H1 (cell line): ENCODE results near the gene ASB1. TPM values are rescaled to one million over a fixed set of nuclear protein-coding genes. Genes with fewer than 3 reads are reported as not detected.

Experiments used
- CBX8 ChIP-seq: fragments of 300-800, 300-1000 bp; sonication (generic); IDR thresholded peaks from 2 replicates; pipeline ENCODE4 v1.7.1; 2016; ENCODE audit warnings: low read depth, low read length, borderline replicate concordance
- HDAC2 ChIP-seq, 2 experiments: fragments of 300-600 bp in 1 of 2; sonication (generic) in 1 of 2; IDR thresholded peaks; 2 replicates each; pipeline ENCODE4 v1.6.1; 2011 to 2012; ENCODE audit warnings: low read depth in 2 of 2, low read length in 2 of 2, mild to moderate bottlenecking in 2 of 2, moderate library complexity in 2 of 2, borderline replicate concordance in 1 of 2, inconsistent platforms in 1 of 2
- SAP30 ChIP-seq: fragments of 300-600 bp; sonication (generic); IDR thresholded peaks from 2 replicates; pipeline ENCODE4 v1.7.1; 2012; ENCODE audit warnings: low read length, moderate library complexity, mild to moderate bottlenecking, inconsistent platforms; ENCODE audit not compliant: insufficient read depth, insufficient replicate concordance
- SIX5 ChIP-seq: IDR thresholded peaks from 2 replicates; pipeline ENCODE4 v1.6.1; 2011; ENCODE audit warnings: mild to moderate bottlenecking, low read depth, low read length
- SP1 ChIP-seq: IDR thresholded peaks from 2 replicates; pipeline ENCODE4 v1.6.1; 2011; ENCODE audit warnings: low read depth, low read length
- SRF ChIP-seq: IDR thresholded peaks from 2 replicates; pipeline ENCODE4 v1.6.1; 2011; ENCODE audit warnings: mild to moderate bottlenecking, low read depth, low read length, moderate library complexity
- TEAD4 ChIP-seq: IDR thresholded peaks from 2 replicates; pipeline ENCODE4 v1.6.1; 2012; ENCODE audit warnings: low read depth, low read length, inconsistent platforms, mixed read lengths
- polyA plus RNA-seq, 7 experiments: library from polyadenylated mRNA; depleted of rRNA in 3 of 7; stranded (reverse) in 5 of 7; unstranded in 2 of 7; fragments of >200 nt in 5 of 7; fragments of 200-250 nt in 2 of 7; gene quantifications; 1 replicate in 5 of 7; 2 replicates in 1 of 7; 4 replicates in 1 of 7; pipeline versions ENCODE4 v1.2.1 to v1.2.3, GENCODE V29; 2011 to 2013; ENCODE audit warnings: missing spikeins in 2 of 7, mixed read lengths in 2 of 7
- total RNA-seq: library from RNA; stranded (reverse); fragmentation: NEBNext Ultra II Directional; extraction: Animal tissue kit (Norgen Biotek cat#: 25700); gene quantifications from 2 replicates; pipeline ENCODE4 v1.2.1, GENCODE V29; 2021

ASB1 gene
- total and polyA plus RNA-seq, 2 of the 8 experiments (the other 6 are each of a cell fraction or from before 2014, with no cell fraction given) = 24.1 to 36.0 TPM

DNA sequence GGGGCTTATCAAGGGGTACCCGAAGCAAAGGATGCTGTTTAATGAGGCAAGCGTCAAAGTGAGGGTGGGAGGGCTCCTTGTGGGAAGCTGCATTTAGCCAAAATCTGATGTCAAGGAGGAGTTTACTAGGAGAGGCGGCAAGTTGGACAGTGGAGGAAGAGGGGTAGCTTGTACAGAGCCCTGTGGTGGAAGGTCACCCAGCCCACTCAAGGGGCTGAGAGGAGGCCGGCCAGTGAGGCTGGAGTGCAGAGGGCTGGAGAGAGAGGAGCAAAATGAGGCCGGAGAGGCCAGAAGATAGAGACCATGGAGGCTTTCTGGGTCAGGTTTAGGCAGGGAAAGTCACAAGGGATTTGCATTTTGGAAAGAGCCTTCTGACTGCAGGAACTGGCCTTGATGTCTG, 49.5 kb downstream of the ASB1 start (continued):
- TF ChIP-seq SIX5 (no peak), SP1 (no peak), SRF (no peak), CBX8 (no peak), TEAD4 (no peak), SAP30 (no peak), HDAC2 (IDR thresholded peaks at IDR 0.05; ENCODE audit: borderline replicate concordance in 1 of 2, low read depth in 2 of 2, low read length in 2 of 2) (no peak)
